NCI-H2081 (cell line): ENCODE results near the gene SYT8.
"Not testable (repeated sequence)": the region's sequence is repeated elsewhere in the genome, so short reads cannot be mapped to it uniquely, and the experiment has no call there.

ENCODE experiments used
- DNase-seq, 2 experiments: peaks; one replicate each; lab custom pipeline; 2025; lab: John Stamatoyannopoulos, UW

Gene SYT8

GRCh38 chr11:1873813-1874150 is 39.0 kb downstream of the SYT8 start:
- not testable (repeated sequence) for DNase-seq

DNA sequence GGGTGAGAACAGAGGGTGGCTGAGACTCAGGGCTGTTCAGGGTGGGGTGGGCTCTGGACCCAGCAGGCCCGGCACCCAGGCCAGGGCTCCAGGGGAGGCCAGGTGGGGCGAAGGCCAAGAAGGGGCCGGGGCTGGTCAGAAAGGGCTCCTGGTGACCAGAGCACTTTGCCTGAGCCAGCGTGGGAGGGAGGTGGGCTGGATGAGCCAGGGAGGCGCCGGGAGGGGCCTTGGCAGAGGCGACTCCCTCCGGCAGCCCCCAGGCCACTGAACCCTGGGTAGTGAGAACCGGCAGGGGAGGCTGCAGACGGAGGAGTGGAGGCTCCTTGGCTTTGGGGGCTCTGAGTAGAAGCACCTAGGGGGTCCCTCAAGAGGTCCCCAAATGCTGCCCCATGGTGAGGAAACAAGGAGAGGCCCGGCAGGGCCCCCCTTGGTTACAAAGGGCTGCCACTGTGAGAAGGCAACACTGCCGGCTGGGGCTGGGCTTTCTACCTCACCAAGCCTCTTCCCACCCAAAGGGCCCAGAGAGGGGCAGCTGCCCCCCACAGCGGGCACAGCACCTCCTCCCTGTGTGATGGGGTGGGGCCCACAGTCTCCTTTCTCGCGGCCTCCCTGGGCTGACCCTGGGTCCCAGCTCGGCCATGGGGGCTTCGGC is 39.8 kb downstream of the SYT8 start:
- DNase-seq: not testable (repeated sequence)

- peak in 1 of 2 experiments; percentile 67 for DNase-seq
Measured at GRCh38 chr11:1875093-1875850, 40.5 kb downstream of the SYT8 start.

DNA sequence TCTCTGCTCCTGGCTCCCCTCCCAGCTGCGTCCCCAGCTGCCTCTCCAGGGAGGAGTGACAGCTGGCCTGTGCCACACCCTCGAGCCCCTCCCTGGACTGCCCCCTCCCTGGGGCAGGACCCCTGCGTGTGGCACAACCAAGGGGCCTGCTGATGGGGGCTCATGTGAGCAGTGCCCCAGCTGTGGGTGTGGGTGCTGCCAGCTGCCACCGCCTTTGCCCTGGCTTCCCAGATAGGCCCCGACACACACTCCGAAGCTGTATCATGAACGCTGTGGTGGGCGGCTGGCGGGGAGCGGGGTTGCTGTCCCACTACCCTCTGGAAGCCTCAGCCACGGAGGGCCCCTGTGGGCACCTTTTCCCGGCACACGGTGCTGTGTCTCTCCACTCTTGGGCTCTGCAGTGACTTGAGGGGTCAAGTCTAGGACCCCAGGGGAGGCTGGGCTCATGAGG is 41.1 kb downstream of the SYT8 start:
- not testable (repeated sequence) for DNase-seq

- peak in 1 of 2 experiments; percentile 42 for DNase-seq
Measured at GRCh38 chr11:1876361-1877063, 41.7 kb downstream of the SYT8 start.

- peak; percentile 31 to 75 for DNase-seq
Measured at GRCh38 chr11:1877211-1878136, 42.7 kb downstream of the SYT8 start.

- no peak for DNase-seq
Measured at GRCh38 chr11:1878137-1879031, 43.6 kb downstream of the SYT8 start.

- no peak for DNase-seq
Measured at GRCh38 chr11:1879342-1879940, 44.7 kb downstream of the SYT8 start.

DNA sequence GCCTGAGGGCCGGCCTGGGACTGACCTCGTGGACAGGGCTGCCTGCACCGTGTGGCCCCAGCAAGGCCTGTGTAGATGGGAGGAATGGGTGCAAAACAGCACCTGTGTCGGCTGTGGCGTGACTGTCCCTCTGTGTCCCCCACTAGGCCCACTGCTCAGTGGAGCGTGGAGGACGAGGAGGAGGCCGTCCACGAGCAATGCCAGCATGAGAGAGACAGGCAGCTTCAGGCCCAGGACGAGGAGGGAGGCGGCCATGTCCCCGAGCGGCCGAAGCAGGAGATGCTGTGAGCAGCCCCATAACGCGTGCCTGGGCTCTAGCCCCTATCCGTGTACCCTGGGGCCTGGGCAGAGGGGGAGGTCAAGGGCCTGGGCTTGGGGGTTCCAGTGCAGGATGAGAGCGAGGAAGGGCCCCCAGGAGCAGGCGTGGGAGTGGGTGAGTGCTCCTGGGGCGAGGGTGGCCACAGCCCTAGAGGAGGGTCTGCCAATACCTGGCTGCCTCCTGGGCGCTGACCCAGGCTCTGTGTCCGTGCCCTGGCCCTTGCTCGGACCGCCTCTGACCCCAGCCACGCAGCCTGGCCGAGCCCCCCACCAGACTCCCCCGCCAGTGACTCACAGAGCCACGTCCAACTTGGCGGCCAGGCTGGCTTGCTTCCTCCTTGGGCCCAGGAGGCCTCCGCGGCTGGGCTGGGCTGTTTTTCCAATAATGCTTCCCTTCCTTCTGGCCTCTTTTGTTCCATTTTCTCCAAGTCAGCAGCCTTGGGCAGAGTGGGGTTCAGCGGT is 45.3 kb downstream of the SYT8 start:
- no peak for DNase-seq

GRCh38 chr11:1880746-1881441 is 46.1 kb downstream of the SYT8 start:
- no peak for DNase-seq

DNA sequence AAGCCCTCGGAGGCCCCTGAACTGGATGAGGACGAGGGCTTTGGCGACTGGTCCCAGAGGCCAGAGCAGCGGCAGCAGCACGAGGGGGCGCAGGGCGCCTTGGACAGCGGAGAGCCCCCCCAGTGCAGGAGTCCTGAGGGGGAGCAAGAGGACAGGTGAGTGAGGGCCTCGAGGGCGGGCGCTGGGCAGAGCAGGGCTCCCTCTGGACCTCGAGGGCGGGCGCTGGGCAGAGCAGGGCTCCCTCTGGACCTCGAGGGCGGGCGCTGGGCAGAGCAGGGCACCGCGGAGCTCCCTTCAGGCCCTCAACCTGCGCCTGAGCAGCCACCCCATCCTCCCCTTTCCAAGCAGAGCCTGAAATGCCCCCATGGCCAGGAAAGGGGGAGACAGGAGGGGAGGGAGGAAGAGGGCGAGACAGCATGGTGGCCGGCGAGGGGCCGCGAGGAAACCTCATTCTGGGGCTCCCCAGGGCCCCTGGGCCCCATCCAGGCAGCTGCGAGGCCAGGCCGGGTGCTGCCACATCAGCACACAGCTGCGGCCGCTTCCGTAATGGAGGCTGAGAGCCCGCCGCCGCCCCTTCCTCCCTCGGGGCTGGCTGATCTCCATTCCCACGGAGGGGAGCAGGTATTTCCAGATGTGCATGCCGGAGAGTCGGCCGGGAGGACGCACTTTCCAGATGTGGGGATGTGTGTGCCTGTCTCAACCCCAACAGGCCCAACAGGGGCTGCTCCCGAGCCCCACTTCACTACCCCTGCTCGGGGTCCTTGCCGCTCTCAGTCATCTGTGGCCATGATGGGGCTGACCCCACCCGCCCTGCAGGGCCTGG is 46.9 kb downstream of the SYT8 start:
- DNase-seq: no peak

- peak; percentile 60 to 69 for DNase-seq
Measured at GRCh38 chr11:1882265-1883238, 47.8 kb downstream of the SYT8 start.

DNA sequence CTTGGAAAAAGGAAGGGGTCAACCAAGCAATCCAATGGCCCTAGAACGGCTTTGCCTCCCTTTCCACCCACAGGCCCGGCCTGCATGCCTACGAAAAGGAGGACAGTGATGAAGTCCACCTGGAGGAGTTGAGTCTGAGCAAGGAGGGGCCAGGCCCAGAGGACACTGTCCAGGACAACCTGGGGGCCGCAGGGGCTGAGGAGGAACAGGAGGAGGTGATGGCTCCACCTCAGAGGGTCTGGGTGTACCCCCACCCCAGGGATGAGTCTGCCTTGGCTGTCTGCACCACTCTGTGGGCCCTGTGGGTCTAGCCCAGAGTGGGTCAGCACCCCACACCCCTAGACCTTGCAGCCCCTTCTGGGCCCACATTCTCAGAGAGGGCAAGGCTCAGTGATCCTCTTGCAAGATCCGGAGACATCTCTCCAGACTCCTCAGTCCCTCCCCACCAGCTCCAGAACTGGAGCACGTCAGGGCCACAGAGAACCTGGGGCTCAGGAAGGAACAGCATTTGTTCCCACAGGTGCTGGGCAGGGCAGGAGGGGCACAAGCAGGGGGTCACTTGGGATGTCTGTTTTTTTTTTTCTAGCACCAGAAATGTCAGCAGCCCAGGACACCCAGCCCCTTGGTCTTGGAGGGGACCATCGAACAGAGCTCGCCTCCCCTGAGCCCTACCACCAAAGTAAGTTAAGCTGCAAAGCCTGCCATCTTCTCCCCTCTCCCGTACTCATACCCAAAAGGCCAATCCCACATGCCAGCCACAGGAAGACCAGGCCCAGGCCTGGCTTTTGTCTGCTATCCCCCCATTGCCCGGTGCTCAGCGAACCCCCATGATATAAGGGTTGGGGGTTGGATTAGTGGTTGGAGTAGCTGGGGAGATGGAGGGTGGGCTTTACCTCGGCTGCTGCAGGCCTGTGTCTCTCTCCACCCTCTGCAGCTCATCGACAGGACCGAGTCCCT is 48.8 kb downstream of the SYT8 start:
- DNase-seq: no peak

DNA sequence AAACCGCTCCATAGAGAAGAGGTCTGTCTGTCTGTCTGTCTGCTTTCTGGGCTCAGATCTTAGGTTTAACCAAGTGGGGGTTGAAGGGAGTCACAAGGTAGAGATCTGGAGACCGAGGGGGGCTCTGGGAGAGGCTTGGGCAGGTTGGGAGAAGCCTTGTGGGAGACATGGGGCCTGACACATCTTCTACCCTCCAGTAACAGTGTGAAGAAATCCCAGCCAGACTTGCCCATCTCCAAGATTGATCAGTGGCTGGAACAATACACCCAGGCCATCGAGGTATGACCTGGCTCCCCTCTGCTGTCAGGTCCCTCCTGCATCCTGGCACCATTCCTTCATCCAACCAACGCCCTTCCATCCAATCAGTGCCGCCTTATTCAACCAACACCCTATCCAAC is 49.5 kb downstream of the SYT8 start:
- DNase-seq: no peak

DNA sequence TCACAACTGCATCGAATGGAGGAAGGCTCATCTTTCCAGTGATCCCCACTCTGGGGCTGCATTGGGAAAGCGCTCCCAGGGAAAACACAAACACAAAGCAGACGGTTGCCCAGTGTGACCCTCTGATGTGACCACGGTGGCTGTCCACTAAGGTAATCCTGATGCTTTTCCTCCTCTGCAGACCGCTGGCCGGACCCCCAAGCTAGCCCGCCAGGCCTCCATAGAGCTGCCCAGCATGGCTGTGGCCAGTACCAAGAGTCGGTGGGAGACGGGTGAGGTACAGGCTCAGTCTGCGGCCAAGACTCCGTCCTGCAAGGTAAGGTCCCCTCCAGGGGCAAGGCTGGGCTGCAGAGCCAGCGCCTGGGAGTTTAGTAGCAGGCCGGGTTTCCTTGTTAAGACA is 51.8 kb downstream of the SYT8 start:
- DNase-seq: not testable (repeated sequence)
